ENCODE measurements around the gene RASAL2. TPM values are rescaled to one million over a fixed set of nuclear protein-coding genes. Genes with fewer than 3 reads are reported as not detected.

The RASAL2 gene
- total and polyA plus RNA-seq, 10 donors: 0.42 to 24.4 (median 14.6) TPM

GRCh38 chr1:178232108-178232507 is 138.2 kb downstream of the RASAL2 start:
- Histone ChIP-seq H3K27me3 (replicated peaks in 1 of 7) (no peaks in the 10 kb centered on the region), H3K36me3 (no peaks in the 10 kb centered on the region), H3K4me1 (no peaks in the 10 kb centered on the region), H3K4me3 (no peak overlapping the region), H3K27ac (no peak overlapping the region), H3K9me3 (no peaks in the 10 kb centered on the region)
- intact Hi-C loops (cut with DNase I; ENCODE audit: low total_unique reads): no loop called here
- TF ChIP-seq POLR2A (IDR thresholded peaks at IDR 0.05) (no peak), POLR2AphosphoS5 (IDR thresholded peaks at IDR 0.05) (no peak), CTCF (IDR thresholded peaks at IDR 0.05 in 8 of 11, conservative IDR thresholded peaks at IDR 0.05 in 3 of 11) (no peak)
- DNase-seq: no peak

DNA sequence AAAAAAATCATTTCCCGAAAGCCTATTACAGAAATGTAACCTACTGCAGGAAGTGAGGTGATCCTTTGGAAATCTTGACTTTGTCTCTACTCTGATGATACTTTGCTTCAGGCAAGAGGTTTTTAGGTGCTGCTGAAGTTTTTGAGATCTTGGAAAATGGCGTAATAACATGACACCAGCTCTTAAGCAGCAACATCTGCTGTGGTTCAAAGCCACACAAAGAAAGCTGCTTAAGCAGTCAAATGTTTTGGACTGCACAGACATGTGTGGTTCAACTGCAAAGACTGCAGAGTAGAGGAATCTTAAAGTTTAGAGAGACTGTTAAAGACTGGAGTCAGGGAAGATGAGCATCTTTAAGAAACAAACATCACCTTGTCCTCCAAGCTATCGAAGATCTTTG is 139.0 kb downstream of the RASAL2 start:
- WGBS, 5 donors: 87 to 96% (median 89%) methylated on average over 3 of the region's 3 CpGs
- H3K4me1 ChIP-seq: no peaks in the 10 kb centered on the region
- no peaks in the 10 kb centered on the region for H3K36me3 ChIP-seq
- no peaks in the 10 kb centered on the region for H3K9me3 ChIP-seq
- TF ChIP-seq POLR2AphosphoS5 (IDR thresholded peaks at IDR 0.05): no peak
- TF ChIP-seq CTCF (IDR thresholded peaks at IDR 0.05 in 8 of 11, conservative IDR thresholded peaks at IDR 0.05 in 3 of 11): no peak
- TF ChIP-seq POLR2A (IDR thresholded peaks at IDR 0.05): no peak
- intact Hi-C loops (cut with DNase I; ENCODE audit: low total_unique reads): no loop called here
- DNase-seq: no peak
- no peaks in the 10 kb centered on the region for H3K27me3 ChIP-seq (replicated peaks in 1 of 7)
- no peak overlapping the region for H3K4me3 ChIP-seq
- H3K27ac ChIP-seq: no peak overlapping the region

DNA sequence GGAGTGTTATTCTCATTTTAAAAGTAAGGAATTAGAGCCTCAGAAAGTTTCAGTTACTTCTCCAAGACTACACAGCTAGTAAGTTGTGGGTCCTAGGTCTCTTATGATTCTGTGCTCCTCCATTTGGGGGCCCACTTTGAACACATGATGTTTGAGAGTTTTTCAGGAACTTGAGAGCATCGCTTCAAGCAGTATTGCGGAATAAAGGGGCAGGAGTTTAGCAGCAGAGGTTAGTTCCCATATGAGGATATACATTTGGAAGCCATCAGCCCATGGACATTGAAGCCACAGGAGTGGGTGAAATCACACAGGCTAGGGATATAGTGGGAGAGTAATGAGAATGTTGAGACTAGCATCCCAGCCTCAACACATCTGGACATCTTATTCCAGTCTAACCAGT is 143.2 kb downstream of the RASAL2 start:
- H3K27ac ChIP-seq: no peak overlapping the region
- H3K4me3 ChIP-seq: no peak overlapping the region
- no peaks in the 10 kb centered on the region for H3K36me3 ChIP-seq
- no peaks in the 10 kb centered on the region for H3K27me3 ChIP-seq (replicated peaks in 1 of 7)
- TF ChIP-seq POLR2AphosphoS5 (IDR thresholded peaks at IDR 0.05): no peak
- no peak for TF ChIP-seq POLR2A (IDR thresholded peaks at IDR 0.05)
- no peak for TF ChIP-seq CTCF (IDR thresholded peaks at IDR 0.05 in 8 of 11, conservative IDR thresholded peaks at IDR 0.05 in 3 of 11)
- 74 to 93% (median 88%) methylated on average over 2 of the region's 2 CpGs for WGBS, 5 donors
- intact Hi-C loops (cut with DNase I; ENCODE audit: low total_unique reads): no loop called here
- no peak for DNase-seq
- no peaks in the 10 kb centered on the region for H3K9me3 ChIP-seq
- no peaks in the 10 kb centered on the region for H3K4me1 ChIP-seq

GRCh38 chr1:178238722-178239510 is 145.0 kb downstream of the RASAL2 start:
- no peak for TF ChIP-seq CTCF (IDR thresholded peaks at IDR 0.05 in 8 of 11, conservative IDR thresholded peaks at IDR 0.05 in 3 of 11)
- DNase-seq: no peak
- 45 to 56% (median 54%) methylated on average over 1 of the region's 1 CpG for WGBS, 5 donors
- Histone ChIP-seq H3K27me3 (replicated peaks in 1 of 7) (no peaks in the 10 kb centered on the region), H3K4me3 (no peak overlapping the region), H3K36me3 (no peaks in the 10 kb centered on the region), H3K4me1 (no peaks in the 10 kb centered on the region), H3K9me3 (no peaks in the 10 kb centered on the region), H3K27ac (no peak overlapping the region)
- intact Hi-C loops (cut with DNase I; ENCODE audit: low total_unique reads): no loop called here

Data from spleen (tissue), 11 donors.